NCI-H526 (cell line): Measurements from ENCODE around the gene GPR6.

Experiments used
- DNase-seq, 2 experiments: peaks; one replicate each; lab custom pipeline; 2025; lab: John Stamatoyannopoulos, UW

The GPR6 gene

GRCh38 chr6:109999740-110000139 is 21.6 kb downstream of the GPR6 start:
- no peak for DNase-seq

- no peak for DNase-seq
Measured at GRCh38 chr6:110002676-110003075, 24.6 kb downstream of the GPR6 start.

- DNase-seq, result no peak
Measured at GRCh38 chr6:110013386-110013785, 35.3 kb downstream of the GPR6 start.

GRCh38 chr6:110015206-110015605 is 37.1 kb downstream of the GPR6 start:
- DNase-seq, result no peak

GRCh38 chr6:110017306-110017705 is 39.2 kb downstream of the GPR6 start:
- DNase-seq, result no peak

- DNase-seq, result no peak
Measured at GRCh38 chr6:110017946-110018345, 39.8 kb downstream of the GPR6 start.

- no peak for DNase-seq
Measured at GRCh38 chr6:110018486-110018885, 40.4 kb downstream of the GPR6 start.

- DNase-seq, result no peak
Measured at GRCh38 chr6:110020888-110021287, 42.8 kb downstream of the GPR6 start.

GRCh38 chr6:110029144-110029543 is 51.0 kb downstream of the GPR6 start:
- DNase-seq, result no peak
